GM21723 (cell line): Measurements from ENCODE around the gene ATF6B.

Experiments used
- ATAC-seq: cut with Tn5 transposase; IDR thresholded peaks from one replicate; pipeline ENCODE4 v1.9.1; 2021; ENCODE audit warnings: mild to moderate bottlenecking, moderate library complexity; ENCODE audit not compliant: unreplicated experiment

ATF6B gene

DNA sequence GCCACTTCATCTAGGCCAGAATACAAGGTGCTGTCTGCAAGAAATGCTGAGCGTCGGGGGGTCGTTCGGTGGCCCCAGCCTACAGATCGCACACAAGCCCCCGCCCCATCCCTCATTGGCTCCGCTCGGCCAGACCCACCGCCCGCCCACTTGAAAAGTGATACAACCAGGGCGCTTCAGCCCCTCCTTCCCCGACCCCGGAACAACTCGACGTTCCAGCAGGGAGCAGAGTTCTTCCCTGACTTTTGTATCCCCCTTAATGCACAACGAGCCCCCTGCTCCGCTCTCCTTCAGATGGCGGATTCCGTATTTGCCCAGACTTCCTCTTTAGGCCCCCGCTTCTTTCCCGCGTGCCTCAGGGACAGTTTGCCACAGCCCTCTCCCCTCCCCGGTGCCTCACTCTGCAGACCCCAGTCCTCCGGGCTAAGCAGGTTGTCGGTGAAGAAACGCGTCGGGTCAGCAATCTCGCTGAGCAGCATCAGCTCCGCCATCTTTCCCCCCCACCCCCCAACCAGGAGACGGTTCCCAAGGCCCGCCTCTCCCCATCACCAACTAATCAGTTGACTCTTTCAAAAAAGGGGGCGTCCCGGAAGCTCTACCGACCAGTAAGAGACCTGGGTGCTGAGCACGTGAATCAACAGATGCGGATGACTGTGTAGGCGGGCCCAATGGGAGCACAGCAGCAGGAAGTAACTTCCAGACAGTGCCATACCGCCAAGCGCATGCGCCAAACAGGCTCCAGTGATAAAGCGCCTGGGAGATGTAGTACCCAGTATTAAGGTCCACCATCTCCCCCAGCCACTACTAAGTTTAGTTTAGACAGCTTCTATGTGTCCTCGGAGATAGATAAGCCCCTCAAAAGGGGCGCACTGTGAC is at the start of gene ATF6B:
Gene ATF6B, minus strand, starts transcription at position 530 of the 876 bp plus-strand sequence. Its CDS starts 39 bp downstream, at position 491.
- peak; percentile 71 for ATAC-seq

DNA sequence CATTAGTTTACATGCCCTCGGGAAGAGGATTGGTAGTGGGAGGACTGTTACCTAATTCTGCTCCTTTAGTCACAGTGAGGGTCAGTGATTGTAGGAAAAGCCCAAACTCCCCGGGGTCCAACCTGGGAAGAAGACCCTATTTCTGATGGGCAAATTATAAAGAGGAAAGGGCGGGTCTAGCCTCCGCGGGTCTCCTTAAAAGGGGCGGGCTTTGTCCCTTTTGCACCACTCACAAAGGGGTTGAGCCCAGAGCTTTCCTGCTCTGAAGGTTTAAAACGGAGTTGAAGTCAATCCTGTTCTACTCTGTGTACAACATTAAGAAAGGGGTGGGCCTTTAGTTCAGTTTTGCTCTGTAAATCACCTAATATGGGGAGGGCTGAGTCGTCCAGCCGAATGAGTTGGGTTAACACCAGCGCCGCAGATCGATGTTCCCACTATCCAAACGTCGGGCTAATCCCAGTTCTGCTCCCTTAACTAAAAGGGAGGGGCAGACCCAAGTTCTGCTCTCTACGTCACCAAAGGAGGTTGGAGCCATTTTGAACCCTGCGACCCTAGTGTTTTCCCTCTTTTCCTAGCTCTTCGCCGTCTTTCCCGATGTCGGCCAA is 49.2 kb upstream of the ATF6B start:
- ATAC-seq: peak; percentile 10

DNA sequence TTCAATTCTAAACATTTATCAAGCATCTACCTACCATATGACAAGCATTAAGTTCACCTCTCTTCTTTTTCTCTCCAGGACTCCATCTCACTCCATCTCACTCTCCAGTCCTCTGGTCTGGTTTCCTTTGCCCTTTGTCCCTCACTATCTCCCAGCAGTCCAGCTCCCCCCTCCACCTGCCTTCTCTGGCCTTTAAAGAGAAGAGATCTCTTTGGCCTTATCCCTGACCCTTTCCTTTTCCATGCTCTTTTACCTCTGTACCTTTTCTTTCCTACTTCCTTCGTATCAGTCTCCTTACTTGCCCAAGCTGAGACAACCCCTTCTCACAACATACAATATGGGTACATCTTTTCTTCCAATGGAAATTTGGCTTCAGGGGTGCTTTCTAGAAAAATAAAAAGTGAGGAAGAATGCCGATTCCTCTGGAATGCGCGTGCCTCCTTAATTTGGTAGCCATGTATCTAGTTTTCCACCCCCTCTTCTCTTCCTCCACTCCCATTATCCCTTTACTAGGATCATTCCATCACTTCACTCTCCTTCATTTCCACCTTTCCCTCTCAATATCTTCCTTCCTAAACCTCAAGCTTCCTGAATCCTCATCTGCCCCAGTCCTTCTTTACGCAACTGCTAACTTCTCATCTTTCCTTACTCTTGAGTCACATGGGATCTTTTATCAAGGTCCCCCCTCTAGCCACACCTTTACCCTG is 48.6 kb upstream of the ATF6B start:
- ATAC-seq: no peak

DNA sequence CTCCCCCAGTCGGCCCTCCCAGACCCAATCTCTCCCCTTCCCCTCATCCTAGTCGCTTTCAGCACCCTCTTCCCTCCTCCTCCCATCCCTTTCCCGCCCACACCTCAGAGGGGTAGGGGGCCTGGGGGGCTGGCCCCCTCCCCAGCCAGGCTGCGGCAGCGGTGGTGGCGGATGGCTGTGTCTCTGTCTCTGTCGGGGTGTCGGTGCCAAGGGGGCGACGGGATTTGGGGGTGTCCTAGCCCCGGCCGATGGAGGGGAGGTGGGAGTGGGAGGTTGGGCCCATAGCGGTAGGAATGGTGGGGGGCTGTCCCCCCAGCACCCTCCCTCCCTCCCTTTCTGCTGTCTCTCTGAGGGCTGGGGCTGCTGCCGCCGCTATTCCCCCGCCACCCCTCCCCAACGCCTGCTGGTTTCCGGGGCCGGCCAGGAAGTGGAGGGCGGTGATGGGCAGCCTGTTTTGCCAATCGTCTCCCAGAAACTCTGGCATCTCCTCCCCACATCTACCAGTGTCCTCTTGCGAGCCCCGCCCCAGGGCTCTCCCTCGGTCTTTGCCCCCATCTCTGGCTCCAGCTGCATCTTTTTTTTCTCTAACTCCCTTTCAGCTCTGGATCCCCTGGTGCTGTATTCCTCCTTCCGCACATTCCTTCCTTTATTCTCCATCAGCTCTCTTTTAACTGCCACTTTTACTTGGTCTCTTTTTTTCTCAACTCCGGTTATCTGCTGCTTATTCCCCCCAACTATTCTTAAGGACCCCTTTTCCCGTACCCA is 47.8 kb upstream of the ATF6B start, which contains the start of gene AGPAT1:
Gene AGPAT1, minus strand, starts transcription at position 374 of the 765 bp plus-strand sequence. CDS start 4,588 bp downstream, outside the sequence.
- ATAC-seq: peak; percentile 47

DNA sequence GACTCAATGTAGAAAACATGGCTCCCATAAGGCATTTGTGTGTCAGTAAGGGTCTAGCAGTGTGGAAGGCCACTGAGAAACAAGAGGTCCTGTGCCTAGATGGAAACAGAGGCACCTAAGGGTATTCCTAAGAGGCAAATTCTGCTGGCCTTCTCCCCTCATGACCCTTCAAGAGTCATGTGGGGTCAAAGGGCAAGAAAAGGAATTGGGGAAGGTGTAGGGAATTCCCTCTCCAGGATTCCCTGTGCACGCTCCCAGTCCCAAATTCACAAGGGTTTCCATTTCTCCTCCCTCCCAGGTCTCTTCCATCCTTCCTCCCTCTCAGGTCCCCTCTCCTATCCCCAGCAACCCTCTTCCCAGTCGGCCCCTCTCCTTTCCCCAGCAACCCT is 47.3 kb upstream of the ATF6B start:
- ATAC-seq: no peak

DNA sequence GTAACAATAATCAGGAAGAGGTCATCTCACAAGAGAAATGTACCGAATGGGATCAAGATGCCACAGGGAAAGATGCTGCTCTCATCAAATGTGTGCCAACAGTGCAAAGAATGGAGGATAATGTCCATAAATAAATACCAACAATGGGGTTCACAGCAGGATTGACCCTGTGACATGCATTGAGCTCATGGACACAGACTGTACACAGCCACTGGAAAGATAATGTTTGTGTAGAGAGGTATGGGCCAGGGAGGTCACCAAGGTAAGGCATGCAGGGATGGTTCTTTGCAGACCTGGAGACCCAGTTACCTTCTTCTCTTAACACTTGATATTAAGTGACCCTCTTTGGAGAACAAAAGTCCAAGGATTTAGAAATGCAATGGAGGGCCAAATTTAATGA is 46.4 kb upstream of the ATF6B start:
- no peak for ATAC-seq

DNA sequence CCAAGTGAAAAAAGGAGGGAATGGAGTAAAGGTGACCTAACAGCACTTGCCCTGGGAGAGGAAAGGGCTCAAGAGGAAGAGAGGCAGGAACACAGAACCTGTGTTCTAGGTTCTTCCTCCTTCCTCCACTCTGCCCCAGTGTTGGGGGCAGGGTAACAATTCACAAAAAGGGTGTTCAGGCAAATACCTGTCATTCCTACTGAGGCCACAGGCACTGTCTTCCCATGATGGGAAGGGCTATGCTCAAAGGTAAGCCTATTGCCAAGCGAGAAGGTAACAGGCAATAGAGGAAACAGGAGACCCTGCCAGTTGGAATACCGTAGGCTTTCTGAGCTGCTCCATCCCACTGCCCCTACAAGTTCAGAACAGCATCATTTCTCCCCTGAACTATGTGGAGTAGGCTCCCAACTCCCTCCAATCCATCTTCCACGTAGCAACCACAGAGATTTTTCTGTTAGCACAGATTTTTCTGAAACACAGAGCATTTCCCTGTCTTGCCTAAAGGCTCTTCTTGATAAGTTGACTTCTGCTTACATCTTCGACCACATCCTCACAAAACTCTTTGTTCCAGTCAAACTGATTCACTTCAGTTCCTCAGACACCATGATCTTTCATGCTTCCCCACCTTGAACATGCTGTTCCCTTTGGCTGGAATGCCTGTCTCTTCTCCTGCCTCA is 45.1 kb upstream of the ATF6B start:
- ATAC-seq: no peak

DNA sequence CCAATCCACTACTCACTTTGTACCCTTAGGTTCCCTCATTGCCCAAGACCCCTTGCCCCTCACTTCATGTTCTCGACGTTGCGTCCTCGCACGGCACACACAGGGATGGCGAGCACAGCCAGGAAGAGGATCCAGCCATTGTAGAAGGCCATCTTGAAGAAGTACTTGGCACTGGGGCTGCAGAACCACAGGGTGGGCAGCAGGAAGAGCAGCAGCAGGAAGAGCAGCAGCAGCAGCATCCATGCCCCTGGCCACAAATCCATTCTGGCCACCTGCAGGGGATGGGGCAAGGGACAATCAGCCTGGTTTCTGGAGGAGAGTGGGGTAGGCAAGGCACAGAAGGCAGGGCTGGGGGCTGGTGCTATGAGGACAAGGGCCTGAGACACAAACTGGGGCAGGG is 43.2 kb upstream of the ATF6B start:
- no peak for ATAC-seq

DNA sequence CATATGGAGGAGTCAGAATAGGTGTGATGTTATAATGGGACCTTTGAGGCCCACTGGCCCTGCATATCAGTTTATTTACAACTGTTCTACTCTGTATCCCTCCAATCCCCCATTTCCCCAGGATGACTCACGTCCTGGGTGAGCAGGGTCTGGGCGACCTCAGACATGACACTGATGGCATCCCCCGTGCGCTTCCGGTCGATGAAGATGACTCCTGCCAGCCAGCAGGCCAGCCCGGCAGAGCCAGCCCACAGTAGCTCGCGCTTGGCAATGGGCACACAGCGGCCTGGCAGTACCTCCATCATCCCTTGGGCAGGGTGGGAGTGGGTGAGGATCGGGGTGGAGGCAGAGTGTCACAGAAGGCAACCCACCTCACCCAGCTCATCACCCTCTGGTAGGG is 42.2 kb upstream of the ATF6B start:
- ATAC-seq: no peak

DNA sequence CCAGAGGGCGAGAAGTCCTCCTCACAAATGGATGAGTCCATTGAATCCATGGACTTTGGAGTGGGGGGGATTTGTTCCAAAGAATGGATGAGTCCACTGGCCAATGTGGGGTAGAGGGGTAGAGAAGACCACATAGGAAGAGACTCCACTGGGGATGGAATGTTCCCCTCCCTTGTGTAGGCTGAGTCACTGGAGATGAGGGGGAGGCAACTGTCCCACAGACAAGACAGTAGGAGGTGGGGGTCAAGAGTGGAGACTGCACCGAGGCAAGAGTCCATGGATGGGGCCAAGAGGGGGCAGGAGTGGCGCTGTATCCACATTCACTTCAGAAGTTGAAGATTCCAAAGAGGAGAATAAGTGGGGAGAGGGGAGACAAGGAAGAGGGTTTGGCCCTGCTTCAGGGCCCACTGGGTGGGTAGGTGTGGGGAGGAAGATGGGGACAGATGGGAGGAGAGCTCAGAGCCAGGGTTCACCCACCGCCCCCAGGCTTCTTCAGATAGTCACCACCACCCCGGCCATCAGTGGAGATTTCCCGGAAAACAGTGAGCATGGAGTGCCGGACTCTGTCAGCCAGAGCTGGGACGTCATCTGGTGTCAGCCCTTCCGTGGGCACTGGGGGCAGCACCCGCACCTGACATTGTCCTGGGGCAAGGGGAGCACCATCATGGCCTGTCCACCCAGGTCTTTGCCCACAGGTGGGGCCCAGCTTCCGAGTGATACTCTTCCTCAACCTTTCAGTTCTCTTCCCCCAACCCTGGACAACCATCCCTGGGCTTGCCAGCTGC is 41.0 kb upstream of the ATF6B start:
- no peak for ATAC-seq

DNA sequence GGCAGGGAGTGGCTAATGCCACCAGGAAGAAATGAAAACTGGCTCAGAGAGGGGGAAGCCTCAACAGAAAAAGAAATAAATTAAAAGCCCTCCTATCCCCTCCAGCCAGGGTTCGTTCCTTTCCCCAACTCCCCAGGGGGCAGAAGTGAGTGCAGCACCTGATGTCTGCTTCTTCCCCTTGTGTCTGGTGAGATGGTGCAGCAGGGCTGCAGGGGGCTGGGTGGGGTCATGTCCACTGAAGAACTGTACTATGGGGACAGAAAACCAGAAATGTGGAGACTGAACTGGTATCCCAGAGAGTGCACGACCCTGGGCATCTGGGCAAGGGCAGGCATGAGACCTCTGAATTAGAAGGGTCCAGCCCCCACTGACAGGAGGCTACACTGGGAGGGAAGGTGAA is 40.3 kb upstream of the ATF6B start:
- no peak for ATAC-seq

DNA sequence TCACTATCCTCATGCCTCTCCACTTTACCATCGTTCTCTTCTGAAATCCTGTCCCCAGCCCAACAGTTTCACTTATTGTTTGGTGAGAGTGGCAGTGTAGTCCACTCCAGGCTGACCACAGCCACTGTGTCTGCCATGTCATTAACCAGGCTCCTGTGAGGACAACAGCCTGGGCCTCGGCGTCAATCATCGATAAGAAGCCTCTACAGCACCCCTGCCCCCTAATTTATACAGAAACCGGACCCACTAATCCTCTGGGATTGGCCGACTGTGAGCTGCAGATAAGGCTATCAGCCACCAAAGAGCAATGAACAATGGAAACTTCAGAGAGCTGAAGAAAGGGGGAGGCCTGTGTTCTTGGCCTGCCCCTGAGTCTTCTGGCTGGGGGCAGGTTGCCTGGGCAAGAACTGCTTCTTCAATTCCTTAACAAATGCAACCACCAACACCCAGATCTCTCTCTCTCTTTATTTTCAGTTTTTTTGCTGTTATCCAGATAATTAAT is 39.8 kb upstream of the ATF6B start:
- no peak for ATAC-seq

DNA sequence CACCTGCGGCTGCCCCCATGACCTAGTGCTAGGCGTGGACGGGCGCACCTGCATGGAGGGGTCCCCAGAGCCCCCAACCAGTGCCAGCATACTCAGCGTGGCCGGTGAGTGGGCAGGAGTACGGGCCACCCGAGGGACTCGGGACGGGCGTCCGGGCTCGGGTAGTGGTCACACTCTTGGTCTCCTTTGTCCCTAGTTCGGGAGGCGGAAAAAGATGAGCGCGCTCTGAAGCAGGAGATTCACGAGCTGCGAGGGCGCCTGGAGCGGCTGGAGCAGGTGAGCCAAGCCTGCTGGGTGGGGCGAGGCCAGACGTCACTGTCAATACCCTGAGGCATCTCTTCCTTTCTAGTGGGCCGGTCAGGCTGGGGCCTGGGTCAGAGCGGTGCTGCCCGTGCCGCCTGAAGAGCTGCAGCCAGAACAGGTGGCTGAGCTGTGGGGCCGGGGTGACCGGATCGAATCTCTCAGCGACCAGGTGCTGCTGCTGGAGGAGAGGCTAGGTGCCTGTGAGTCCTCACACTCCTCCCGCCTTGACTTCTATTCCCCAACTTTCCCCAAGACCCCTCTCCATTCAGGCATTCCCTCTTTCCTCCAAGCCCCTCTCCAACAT is 39.2 kb upstream of the ATF6B start:
- ATAC-seq: no peak

DNA sequence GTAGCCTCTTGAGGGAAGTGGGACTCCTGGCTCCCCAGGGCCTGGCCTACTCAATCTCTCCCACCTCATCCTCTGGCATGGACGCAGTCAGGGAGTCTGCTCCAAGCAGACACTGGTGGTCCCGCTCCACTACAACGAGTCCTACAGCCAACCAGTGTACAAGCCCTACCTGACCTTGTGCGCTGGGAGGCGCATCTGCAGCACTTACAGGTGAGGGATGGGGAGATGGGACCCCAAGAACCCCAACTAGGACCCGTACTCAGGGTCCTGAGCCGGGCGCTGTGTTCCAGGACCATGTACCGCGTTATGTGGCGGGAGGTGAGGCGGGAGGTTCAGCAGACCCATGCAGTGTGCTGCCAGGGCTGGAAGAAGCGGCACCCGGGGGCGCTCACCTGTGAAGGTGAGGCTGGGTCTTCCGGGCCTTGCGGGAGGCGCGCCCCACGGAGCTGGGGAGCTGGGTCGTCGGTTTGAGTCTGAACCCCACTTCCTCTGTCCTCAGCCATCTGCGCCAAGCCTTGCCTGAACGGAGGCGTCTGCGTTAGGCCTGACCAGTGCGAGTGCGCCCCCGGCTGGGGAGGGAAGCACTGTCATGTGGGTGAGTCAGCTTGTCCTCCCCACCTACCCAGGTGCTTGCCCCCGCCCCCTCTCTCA is 38.5 kb upstream of the ATF6B start:
- no peak for ATAC-seq

DNA sequence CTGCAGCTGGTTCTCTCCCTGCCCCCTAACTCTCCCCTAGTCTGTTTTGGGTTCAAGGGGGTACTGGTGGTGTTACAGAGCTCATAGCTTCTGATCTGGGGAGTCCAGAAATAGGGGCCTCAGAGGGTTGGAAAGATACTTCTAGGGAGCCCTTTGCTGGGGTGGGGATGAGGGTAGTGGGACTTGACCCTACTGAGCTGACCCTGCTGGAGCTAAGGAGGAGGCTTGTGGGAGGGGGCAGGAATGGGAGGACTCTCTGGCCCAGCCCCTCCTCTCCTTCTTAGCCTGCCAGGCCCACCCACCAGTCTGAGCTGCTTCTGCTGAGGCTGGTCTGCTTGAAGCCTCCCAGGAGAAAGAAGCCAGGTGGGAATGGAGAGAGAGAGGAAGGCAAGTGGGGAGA is 36.2 kb upstream of the ATF6B start, which contains the start of gene EGFL8:
Gene EGFL8, plus strand, starts transcription at position 301 of the 400 bp plus-strand sequence. CDS start 1,571 bp downstream, outside the sequence.
- ATAC-seq: no peak

DNA sequence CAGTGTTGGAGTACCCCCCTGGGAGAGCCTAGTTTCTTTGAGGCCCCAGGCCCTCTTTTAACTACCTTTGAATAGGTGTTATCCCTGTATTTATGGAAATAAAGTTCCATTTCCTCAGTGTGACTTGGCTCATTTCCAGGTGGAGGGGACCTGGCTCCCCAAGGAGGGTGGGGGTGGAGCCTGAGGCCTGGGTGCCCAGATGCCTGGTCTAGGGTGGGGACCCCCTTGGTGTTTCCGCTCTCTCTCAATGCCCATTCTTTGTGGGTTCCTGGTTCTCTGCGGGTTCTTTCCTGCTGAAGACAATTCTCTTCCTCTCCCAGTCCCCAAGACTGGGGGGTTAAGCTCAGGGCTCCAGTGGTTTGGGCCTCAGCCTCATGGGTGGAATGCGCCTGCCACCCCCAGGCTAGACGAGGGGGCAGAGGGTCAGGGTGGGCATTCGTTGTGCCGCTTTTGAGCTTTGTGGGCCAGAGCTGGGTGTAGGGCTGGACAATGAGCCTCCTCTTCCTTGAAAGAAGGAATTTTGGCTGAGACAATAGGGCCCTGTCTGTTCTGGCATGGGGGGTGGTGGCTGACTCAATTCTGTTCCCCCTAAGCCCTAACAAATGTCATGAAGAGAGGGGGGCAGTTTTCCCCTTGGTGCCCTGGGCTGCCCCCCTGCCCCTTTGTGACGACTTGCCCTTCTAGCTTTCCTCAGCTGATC is 35.7 kb upstream of the ATF6B start:
- no peak for ATAC-seq

DNA sequence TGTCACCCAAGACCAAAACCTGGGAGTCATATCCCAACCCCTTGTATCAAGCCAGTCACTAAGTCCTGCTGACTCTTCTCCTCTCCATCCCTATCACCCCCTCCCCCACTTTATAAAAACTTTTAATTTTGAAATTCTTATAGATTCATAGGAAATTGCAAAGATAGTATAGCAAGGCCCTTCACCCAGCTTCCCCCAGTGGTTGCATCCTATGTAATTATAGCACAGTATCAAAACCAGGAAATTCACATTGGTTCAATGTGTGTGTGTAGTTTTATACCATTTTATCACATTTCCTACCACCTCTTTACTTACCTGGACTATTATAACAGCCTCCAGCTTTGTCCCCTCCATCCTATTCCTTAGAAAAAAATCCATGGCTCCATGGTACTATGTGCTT is 30.0 kb upstream of the ATF6B start:
- ATAC-seq: no peak

DNA sequence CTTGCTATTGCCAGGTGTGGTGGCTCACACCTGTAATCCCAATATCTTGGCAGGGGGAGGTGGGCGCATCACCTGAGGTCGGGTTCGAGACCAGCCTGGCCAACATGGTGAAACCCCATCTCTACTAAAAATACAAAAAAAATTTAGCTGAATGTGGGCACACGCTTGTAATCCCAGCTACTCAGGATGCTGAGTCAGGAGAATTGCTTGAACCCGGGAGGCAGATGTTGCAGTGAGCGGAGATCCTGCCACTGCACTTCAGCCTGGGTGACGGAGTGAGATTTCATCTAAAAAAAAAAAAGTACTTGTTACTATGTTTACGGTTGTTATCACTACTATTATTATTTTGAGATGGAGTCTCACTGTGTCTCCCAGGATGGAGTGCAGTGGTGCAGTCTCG is 28.8 kb upstream of the ATF6B start:
- no peak for ATAC-seq
